GM18873 (cell line): ENCODE results near the gene SH3TC1.
A peak's percentile ranks its signal among the peaks of the same experiment; 100 is the strongest.

Experiments used
- ATAC-seq: cut with Tn5 transposase; IDR thresholded peaks from one replicate; pipeline ENCODE4 v1.9.1; 2021; ENCODE audit warnings: mild to moderate bottlenecking, moderate library complexity, moderate number of reproducible peaks; ENCODE audit not compliant: unreplicated experiment, low FRiP score

The SH3TC1 gene

DNA sequence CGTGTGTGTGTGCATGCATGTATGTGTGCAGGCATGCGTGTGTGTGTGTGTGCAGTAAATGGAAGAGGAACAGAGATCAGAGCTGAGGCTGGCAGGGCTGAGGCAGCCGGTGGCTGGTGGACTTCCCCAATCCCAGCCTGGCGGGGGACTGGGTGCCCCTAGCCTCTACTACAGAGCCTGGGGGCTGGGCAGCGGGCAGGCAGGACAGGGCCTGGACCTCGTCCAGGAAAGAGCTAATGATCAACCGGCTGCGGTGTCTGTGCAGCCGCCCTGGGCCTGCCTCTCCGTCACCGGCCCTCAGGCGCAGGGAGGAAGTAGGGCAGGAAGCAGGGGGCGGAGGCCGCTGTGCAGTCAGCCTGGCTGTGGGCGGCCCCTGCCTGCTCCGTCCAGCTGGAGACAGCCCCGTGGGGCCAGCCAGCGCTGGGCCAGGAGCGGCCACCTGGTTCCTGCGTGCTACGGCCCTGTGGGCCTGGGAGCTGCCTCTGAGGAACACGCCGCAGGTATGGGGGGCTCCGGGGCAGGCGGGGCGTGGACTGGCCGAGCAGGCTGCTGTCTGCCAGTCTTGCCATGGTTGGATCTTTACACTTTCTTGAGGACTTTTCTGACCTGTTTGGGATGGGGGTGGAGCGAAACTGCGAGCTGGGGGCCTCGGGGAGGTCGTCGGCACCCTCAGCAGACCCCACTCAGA, at the start of gene SH3TC1:
Gene SH3TC1, plus strand, starts transcription at position 385 of the 688 bp plus-strand sequence. CDS start 5,905 bp downstream, outside the sequence.
- peak; percentile 86 for ATAC-seq

DNA sequence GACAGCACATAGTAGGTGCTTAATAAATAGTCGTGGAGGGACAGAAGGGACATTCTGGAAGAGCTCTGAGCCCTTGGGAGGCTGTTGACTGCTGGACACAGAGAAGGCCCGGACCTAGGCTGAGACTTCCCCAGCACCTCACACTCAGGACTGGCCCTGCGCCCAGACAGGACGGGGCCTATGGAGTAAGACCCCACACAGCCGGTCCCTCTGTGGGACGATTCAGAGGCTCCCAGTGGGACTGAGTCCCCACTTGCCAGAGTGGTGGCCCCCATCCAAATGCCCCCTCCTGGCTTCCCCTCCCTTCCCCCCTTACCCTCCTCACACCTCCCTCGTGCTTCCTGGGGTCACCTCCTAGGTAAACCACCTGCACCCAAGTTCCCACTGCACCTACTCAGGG, 49.4 kb upstream of the SH3TC1 start:
- no peak for ATAC-seq

DNA sequence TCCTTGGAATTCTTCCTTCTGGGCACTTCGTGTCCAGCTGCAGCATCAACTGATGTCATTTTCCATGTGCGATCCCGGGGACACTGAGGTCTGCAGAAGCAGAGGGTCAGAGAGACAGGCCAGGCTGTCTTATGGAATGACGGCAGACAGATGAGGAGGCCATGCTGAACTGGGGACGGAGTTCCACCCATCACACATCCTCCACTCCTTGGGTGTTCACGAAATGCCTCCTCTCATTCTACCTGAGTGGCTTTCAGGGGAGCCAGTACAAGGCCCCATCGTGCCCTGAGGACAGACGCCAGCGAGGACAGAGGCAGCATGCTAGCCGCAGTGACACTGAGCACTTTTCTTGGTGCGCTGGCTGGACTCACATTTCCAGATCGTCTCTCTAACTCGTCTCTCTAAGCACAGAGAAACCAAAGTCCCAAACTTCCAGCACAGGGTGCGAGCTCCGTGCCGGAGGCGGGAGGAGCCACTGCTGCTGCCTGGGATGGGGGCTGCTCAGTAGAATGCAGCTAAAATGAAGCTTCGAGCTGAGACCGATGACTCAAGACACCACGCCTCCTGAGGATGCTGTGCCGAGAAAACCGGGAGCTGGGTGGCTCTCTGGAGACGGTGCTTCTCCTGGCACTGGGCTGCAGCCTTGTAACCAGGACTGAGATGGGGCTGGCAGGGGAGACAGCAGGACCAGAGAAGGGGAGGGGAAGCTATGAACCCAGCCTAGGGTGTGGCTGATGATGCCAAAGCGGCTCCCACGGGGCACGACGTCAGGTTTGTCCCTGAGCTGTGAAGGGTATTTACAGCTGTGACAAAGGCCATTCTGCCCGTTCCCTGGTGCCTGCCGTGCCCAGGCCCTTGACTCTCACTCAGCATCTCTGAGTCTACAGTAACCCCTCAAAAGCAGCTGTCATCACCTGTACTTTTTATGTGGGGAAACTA, 48.7 kb upstream of the SH3TC1 start:
- no peak for ATAC-seq

DNA sequence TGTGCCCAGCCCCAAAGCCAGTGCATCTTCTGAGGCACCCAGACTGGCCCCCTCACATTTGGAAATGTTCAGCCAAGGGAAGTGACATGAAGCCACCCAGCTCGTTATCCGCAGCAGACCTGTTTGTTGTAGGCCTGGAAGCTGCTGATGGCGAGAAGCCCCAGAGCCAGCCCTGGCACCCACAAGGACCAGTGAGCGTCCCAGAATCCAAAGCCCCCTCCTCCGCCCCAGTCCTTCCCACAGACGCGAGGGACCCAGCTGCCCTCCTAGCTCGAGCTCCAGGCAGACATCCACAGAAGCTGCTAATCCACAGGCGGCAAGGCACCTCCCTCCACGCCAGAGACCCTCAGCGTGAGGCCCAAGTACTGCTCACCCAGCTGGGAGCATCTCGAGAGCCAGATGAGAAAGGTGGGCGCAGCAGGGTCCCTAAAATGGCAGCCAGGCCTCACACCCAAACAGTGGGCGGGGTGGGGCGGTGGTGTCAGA, 47.9 kb upstream of the SH3TC1 start:
- ATAC-seq = no peak

DNA sequence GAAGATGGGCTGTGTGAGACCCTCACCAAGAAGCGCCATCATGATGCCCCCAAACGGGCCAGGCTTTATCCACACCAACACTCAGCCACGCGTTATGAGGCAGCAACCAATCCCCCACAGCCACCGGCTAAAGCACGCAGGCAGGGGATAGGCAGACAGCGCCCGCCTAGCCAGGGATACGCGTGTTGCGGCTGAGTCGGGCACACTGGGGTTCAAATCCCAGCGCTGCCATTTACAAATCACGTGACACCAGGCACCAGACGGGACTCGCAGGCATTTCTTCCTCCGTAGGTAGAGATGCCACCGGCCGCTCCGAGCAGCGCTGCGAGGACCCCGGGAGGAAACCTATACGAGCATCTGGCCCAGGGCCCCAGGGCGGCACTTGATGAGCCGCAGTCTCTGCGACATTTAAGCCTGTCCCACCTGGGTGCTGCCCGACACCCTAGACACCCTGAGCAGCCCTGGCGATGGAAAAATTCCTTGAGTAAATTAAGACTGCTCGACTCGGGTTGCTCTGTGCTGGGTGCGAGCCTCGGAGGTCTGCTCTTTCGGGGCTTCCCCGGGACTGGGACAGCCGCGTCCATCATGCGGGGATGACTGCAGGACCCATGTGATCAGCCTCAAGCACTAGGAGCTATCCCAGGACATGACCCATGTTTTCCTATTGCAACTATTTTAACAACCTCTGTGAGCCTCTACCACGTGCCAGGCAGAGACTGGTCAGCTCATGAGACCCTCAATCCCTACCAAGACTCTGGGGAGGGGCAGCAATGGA, 46.8 kb upstream of the SH3TC1 start:
- ATAC-seq = no peak

DNA sequence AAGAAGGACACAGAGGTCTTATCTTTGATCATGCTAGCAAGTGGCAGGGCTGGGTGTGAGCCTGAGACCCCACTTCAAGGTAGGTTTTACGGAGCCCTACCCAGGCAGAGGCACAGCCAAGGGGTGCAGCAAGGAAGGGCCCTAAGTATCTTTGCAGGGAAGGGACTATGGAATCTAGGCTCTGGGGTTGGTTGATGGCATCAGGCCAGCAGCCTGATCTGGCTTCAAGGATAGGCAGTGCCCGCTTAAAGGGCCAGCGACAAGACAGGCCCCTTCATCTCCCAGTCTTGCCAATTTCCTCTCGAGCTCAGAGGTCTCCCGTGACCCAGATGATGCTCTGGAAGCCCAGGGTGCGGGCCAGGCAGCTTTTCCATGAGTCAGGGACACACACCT, 46.2 kb upstream of the SH3TC1 start:
- ATAC-seq = no peak

DNA sequence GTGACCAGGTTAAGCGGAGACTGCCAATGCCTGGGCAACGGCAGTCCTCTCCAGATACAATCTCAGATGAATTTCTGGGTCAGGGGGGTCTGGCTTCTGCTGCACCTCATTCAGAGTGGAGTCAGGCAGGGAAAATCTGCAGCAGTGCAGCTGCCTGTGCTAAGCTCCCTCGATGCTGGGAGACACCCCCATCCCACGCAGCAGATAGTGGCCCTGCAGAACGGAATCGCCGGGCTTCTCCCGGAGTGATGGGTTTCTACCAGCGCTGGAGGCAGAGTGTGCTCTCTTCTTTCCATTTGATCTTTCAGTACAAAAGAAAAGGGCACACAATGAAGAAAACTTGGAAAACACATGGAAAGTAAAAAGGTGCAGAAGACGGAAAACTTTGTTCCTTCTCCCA, 45.6 kb upstream of the SH3TC1 start:
- no peak for ATAC-seq

DNA sequence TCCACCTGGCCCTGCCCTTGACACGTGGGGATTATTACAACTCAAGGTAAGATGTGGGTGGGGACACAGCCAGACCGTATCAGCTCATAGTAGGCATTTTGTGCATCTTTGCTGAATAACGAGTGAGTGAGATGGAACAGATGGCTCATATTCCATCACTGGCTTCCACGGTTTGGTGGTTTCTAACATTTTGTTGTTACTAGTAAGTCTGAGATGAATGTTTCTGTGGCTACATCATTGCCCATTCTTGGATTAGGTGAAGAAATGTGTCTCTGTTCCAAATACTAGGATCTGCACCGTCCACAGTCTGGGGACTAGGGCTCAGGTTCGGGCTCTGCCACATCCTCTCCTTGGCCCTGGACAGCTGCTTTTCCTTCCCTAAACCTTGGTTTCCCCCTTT, 44.0 kb upstream of the SH3TC1 start:
- ATAC-seq = no peak

DNA sequence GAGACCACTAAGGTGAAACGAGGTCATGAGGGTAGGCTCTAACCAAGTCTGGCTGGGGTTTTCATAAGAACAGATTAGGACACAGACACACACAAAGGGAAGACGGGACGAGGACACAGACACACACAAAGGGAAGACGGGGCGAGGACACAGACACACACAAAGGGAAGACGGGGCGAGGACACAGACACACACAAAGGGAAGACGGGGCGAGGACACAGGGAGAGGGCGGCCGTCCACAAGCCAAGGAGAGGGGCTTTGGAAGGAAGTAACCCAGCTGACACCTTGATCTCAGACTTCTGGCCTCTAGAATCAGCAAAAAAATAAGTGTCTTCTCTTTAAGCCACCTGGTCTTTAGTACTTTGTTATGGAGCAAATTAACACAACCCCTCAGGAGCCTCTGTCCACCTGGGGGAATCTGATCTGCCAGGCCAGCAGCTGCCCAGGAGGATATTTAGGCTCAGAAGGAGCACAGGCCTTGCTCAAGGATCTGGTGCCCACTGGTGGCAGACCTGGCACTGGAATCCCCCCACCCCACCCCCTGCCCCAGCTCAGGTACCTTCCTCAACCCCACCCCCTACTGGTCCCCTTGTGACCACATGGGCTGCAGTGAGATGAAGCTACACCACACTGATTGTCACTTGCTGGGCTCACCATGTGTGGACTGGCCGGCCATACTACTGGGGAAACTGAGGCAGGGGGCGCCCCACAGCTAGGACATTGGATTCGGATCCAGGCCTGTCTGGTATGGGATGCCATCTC, 43.2 kb upstream of the SH3TC1 start:
- ATAC-seq = no peak

DNA sequence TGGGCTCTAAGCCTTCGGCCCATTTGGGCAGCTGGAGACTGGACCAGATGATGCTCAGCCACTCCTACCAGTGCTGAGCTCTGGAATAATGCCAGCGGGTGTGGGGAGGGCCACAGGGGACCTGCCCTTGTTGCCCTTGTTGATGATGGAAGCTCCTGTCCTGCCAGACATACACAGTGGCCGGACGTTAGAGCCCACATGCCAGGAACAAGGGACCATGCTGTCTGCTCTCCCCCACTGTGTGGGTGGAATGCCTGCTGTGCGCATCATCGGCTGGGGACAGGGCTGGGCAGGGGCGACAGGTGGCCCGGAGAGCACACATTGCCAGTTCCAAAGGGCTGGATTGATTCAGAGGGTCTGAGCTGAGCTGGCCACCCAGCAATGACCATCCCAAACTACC, 42.5 kb upstream of the SH3TC1 start:
- no peak for ATAC-seq

DNA sequence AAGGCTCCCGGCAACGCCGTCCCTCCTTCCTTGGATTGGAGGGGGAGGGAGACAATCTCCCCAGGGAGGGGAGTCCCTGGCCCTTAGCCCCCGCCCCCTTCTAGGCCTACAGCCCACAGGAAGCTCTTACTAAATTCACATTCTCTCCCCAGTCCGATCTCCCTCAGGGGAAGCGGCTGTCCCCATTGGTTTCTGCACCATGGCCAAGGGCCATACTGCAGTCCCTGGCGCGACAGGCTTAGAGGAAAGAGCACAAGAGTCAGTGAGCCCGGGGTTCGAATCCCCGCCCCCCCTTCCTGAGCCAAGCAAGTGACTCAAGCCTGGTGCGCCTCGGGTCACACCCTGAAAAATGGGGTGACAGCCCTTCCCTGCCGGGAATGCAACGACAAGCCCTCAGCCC, 41.6 kb upstream of the SH3TC1 start:
- ATAC-seq = no peak

DNA sequence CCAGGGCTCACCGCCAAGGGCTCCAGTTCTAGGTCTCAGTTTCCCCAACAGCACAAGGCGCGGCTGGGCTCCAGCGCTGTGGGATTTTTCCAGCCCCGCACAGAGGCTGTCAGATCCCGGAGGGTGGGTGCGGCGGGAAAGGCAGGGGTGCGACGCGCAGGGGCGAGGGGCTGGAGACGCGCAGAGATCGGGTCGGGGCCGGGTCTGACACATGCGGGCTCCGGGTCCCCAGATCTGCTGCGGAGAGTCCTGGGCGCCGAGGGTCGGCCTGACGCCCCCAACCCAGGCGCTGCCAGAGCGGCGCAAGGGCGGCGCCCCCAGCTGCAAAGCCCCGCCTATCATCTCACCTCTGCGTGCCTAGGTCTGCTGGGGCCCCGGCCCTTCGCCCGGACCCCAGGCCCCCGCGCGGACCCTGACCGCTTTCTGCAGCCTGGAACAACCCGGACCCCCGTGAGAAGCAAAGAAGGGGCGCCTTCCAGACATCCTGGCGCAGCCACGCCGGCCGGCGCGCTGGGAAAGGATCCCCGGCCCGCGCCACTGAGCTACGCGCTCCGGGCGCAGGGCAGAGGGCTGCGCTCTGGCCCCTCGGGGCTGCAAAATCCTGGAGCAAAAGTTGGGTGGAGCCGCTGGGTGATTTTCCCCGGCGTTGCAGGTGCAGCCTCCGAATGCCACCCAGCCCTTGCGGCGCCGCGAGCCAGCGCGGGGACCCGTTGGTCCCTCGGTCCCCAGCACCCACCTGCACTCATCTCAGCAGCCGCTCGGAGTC, 41.0 kb upstream of the SH3TC1 start:
- ATAC-seq = no peak

DNA sequence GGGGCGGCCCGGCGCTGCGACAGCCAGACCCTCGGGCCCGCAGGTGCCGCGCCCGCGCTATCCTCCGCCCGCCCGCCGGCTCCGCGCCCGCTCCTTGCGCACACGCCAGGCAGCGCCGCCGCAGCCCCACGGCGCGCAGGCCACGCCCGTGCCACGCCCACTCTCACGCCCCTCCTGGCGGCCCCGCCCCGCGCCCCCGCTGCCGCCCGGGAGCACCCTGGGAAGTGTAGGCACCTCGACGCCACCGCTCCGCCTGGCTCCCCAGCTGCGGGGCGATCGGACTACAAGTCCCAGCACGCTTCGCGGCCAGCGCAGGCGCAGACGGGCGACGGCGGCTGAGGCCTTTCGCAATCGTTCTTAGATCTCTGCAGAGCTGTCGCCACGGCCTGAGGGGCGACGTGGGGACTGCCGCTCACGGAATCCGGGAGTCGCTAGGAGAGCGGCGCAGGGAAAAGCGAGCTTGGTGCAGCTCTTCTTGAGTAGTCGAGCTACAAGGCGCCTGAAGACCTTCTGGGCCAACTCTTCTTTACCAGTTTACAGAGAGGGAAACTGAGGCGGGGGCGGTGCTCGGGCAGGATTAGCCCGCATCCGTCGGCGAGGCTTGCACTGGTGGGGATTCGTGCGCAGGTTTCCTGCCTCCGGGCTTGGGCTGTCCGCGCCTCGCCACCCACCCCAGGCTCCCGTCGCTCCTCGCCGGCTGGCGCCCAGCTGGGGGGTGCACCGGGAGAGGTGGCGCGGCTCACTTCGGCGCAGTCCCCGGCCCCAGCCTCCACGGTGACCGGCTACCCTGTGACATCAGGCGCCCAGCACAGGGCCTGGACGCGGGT, 40.2 kb upstream of the SH3TC1 start, which contains the start of gene ABLIM2:
Gene ABLIM2, minus strand, starts transcription at position 104 of the 827 bp plus-strand sequence. CDS start 124 bp downstream, outside the sequence.
- ATAC-seq = peak; percentile 91

DNA sequence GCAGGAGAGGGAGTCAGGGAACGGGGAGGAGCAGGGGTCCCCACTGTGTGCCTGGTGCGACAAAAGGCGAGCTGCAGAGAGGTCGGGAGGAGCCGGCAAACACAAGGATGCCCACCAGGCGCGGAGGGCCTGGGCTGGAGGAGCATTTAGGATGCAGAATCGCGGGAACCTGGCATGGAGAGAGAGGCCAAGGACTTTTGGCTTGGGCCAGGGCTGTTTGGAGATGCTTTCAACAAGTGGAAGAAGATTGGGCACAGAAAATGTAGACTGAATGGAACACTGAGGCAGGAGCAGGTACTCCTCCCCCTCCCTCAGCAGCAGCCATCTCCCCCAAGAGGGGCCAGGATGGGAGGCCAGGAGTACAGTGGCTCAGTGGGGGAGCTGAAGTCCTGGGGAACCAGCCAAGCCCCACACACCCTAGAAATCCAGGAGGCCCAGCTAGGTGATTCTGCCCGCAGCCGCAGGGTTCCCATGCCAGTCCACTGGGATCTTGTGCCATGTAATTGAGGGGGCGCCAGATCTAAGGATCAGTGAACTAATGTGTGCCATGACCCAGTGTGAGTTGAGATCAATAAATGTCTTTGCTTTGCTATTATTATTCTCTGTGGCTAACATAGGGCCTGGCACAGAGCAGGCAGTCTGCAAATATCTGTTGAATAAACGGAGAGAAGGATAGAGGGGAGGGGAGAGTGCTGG, 39.4 kb upstream of the SH3TC1 start:
- ATAC-seq = no peak

DNA sequence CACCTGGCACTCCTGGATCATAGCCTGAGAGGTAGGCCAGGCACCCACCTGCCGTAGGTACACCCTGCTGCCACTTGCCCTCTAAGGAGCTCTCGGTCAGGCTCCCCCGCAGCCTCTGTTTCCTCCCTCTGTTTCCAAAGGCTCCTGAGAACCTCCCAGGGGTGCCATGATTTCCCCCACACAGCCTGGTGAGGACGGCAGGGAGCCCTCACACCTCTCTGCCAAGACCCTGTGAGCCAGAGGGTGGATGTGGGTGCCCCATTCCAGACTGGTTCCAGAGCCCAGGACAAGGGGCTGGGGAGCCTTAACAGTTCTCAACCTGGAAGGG, 38.9 kb upstream of the SH3TC1 start:
- ATAC-seq = no peak

DNA sequence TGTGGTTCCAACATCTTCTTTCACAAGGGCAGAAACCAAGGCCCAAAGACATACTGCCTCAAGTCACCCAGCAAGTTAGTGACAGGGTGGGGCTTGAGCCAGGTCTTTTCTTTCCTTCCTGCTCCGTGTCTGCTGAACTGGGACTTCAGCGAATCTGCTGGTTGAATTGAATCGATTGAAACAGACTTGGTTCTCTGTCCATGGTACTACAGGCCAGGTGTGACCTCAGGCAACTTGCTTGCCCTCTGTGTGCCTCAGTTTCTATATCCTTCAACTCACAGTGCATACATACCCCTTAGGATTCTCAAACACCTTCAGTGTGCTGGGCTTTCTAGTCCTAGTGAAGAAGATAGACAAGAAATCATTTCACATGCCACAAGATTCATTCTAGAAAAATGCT, 38.5 kb upstream of the SH3TC1 start:
- ATAC-seq = no peak

DNA sequence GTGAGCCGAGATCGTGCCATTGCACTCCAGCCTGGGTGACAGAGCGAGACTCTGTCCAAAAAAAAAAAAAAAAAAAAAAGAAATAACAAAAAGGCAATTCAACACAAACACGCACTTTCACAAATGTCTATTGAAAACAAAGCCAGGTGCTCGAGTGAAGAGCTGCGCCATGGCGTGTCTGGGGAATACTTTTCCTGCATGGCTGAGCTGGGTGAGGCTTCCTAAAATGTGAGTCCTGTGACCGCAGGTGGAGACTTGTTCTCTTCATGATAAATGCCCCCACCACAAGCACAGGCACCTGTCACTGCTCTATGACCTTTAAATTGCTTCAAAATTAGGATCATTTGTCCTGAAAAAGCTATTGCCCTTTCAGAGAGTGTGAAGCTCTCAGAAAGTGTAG, 36.5 kb upstream of the SH3TC1 start:
- no peak for ATAC-seq

DNA sequence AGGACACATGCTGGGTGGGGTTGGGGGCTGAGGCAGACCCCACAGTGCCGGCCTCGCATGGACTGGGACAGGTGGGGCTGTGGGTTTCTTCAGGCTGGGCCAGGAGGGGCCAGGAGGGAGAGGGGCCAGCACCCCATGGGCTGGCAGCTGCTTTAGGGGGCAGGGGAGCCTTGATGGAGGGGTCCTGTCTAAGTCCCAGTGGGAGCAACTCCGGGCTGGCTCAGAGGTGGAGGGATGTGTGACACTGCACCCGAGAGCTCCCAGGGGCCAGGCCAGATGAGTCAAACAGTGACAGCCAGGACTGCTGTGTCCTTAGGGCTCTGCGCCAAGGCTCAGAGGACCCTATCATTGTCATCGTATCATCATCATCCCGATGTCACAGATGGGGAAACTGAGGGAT, 36.1 kb upstream of the SH3TC1 start:
- no peak for ATAC-seq
